Hypothalamus (tissue), 51 donors: ENCODE data around the gene OTUB2.
A peak's percentile ranks its signal among the peaks of the same experiment; 100 is the strongest.
"Not testable (repeated sequence)": the region's sequence is repeated elsewhere in the genome, so short reads cannot be mapped to it uniquely, and the experiment has no call there.

ENCODE experiments used
- DNase-seq, 51 donors: peaks; one replicate each; lab custom pipeline; 2025; lab: John Stamatoyannopoulos, UW

Gene OTUB2

GRCh38 chr14:94051779-94052178, 25.6 kb downstream of the OTUB2 start:
- no peak for DNase-seq

- DNase-seq, result no peak
Measured at GRCh38 chr14:94052199-94052598, 26.1 kb downstream of the OTUB2 start.

- DNase-seq, result no peak
Measured at GRCh38 chr14:94052662-94053061, 26.5 kb downstream of the OTUB2 start.

GRCh38 chr14:94054401-94054800, 28.3 kb downstream of the OTUB2 start:
- DNase-seq, result no peak

GRCh38 chr14:94054936-94055335, 28.8 kb downstream of the OTUB2 start:
- no peak for DNase-seq

GRCh38 chr14:94056579-94057308, 30.6 kb downstream of the OTUB2 start:
- DNase-seq, result no peak

GRCh38 chr14:94058128-94058673, 32.1 kb downstream of the OTUB2 start:
- DNase-seq, result no peak

- DNase-seq, result peak in 1 of 51 donors; percentile 18
Measured at GRCh38 chr14:94058674-94059138, 32.6 kb downstream of the OTUB2 start.

- no peak for DNase-seq
Measured at GRCh38 chr14:94059998-94060397, 33.9 kb downstream of the OTUB2 start.

- no peak for DNase-seq
Measured at GRCh38 chr14:94062344-94062940, 36.3 kb downstream of the OTUB2 start.

- no peak for DNase-seq
Measured at GRCh38 chr14:94066089-94066676, 40.0 kb downstream of the OTUB2 start.

GRCh38 chr14:94072076-94072475, 45.9 kb downstream of the OTUB2 start:
- DNase-seq, result not testable (repeated sequence)

- DNase-seq, result no peak
Measured at GRCh38 chr14:94074534-94074933, 48.4 kb downstream of the OTUB2 start.

- no peak for DNase-seq
Measured at GRCh38 chr14:94075008-94075407, 48.9 kb downstream of the OTUB2 start.

GRCh38 chr14:94077111-94077821, 51.1 kb downstream of the OTUB2 start:
- DNase-seq, result no peak

- no peak for DNase-seq
Measured at GRCh38 chr14:94077823-94078222, 51.7 kb downstream of the OTUB2 start.

GRCh38 chr14:94079891-94080620, 53.9 kb downstream of the OTUB2 start:
- peak in 2 of 51 donors; percentile 25 to 66 for DNase-seq

- DNase-seq, result peak; percentile 20 to 96 (median 90)
Measured at GRCh38 chr14:94080621-94081385, 54.7 kb downstream of the OTUB2 start, which contains the start of the genes DDX24 and IFI27L1. TSS of gene DDX24 (minus strand) at chr14:94081202. CDS start at chr14:94079742, 1,460 bp downstream. TSS of gene IFI27L1 (plus strand) at chr14:94081310. CDS start at chr14:94096938, 15,628 bp downstream.

- no peak for DNase-seq
Measured at GRCh38 chr14:94081386-94081820, 55.3 kb downstream of the OTUB2 start.
